Left lobe of liver (tissue), 2 donors: ENCODE results near the gene OR2B6. TPM values are rescaled to one million over a fixed set of nuclear protein-coding genes. Genes with fewer than 3 reads are reported as not detected.

Source experiments
- ATAC-seq: fragments of 200-7000 bp; cut with Tn5 transposase; one replicate; pipeline ENCODE4 v1.9.1; 2020; ENCODE audit warnings: mild to moderate bottlenecking, moderate library complexity
- DNase-seq: peaks from one replicate; pipeline ENCODE4 v3.0.0-alpha.2; 2020; ENCODE audit warnings: low spot score
- total RNA-seq: library from RNA; stranded (reverse); gene quantifications from one replicate; pipeline ENCODE4 v1.2.1, GENCODE V29; 2021
- donor health status: DM: no; HTN: no; CAD: no; lungs with moderate emphysema.
- donor health status: DM: no; HTN: yes; CAD: no.

The OR2B6 gene
- total RNA-seq, 1 donor from 2014 or later: not detected

- DNase-seq (no peak), ATAC-seq (no peak)
Observed at GRCh38 chr6:27994616-27995015, 37.6 kb downstream of the OR2B6 start.

- no peak for ATAC-seq
- no peak for DNase-seq
Observed at GRCh38 chr6:28000351-28001045, 43.5 kb downstream of the OR2B6 start.

GRCh38 chr6:28001351-28001750, 44.3 kb downstream of the OR2B6 start:
- ATAC-seq (no peak), DNase-seq (no peak)

- DNase-seq: no peak
- no peak for ATAC-seq
Observed at GRCh38 chr6:28001751-28002150, 44.7 kb downstream of the OR2B6 start.

GRCh38 chr6:28002161-28002560, 45.1 kb downstream of the OR2B6 start:
- ATAC-seq (no peak), DNase-seq (no peak)

GRCh38 chr6:28003059-28003458, 46.0 kb downstream of the OR2B6 start:
- no peak for ATAC-seq
- no peak for DNase-seq

GRCh38 chr6:28003661-28004060, 46.6 kb downstream of the OR2B6 start:
- ATAC-seq: no peak

GRCh38 chr6:28004350-28005151, 47.5 kb downstream of the OR2B6 start:
- DNase-seq (no peak), ATAC-seq (no peak)

More at GRCh38 chr6:28003661-28004060, 46.6 kb downstream of the OR2B6 start:
- no peak for DNase-seq

GRCh38 chr6:28005152-28005890, 48.3 kb downstream of the OR2B6 start:
- no peak for DNase-seq
- no peak for ATAC-seq

GRCh38 chr6:28005975-28006374, 48.9 kb downstream of the OR2B6 start:
- ATAC-seq (no peak), DNase-seq (no peak)

Other genes with a start within 250 kb of the OR2B6 start
- gene OR2B2, start 44.8 kb upstream of the OR2B6 start, total RNA-seq: not detected
- gene ZNF165, start 123.3 kb downstream of the OR2B6 start, total RNA-seq: 0.53 TPM
- gene ZSCAN16, start 167.4 kb downstream of the OR2B6 start, total RNA-seq: 1.7 TPM
- gene ZKSCAN8, start 184.6 kb downstream of the OR2B6 start, total RNA-seq: 6.3 TPM